ENCODE data around the gene TUBG1.

DNA sequence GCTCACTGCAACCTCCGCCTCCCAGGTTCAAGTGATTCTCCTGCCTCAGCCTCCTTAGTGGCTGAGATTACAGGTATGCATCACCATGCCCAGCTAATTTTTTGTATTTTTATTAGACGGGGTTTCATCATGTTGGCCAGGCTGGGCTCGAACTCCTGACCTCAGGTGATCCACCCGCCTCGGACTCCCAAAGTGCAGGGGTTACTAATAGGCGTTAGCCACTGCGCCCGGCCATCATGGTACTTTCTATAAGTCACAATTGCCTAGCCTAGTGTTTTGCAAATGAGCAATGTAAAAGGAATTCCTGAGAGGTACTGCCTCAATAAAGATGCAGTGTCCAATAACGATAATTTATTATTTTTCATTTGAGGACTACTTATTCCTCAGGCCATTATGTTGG, 18.1 kb upstream of the TUBG1 start:
- no peak for TF ChIP-seq POLR2A (IDR thresholded peaks at IDR 0.05)
- TF ChIP-seq, protein P1, sequence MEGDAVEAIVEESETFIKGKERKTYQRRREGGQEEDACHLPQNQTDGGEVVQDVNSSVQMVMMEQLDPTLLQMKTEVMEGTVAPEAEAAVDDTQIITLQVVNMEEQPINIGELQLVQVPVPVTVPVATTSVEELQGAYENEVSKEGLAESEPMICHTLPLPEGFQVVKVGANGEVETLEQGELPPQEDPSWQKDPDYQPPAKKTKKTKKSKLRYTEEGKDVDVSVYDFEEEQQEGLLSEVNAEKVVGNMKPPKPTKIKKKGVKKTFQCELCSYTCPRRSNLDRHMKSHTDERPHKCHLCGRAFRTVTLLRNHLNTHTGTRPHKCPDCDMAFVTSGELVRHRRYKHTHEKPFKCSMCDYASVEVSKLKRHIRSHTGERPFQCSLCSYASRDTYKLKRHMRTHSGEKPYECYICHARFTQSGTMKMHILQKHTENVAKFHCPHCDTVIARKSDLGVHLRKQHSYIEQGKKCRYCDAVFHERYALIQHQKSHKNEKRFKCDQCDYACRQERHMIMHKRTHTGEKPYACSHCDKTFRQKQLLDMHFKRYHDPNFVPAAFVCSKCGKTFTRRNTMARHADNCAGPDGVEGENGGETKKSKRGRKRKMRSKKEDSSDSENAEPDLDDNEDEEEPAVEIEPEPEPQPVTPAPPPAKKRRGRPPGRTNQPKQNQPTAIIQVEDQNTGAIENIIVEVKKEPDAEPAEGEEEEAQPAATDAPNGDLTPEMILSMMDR (IDR thresholded peaks at IDR 0.05): no peak

All from body of pancreas (tissue), 4 donors.